K562 (cell line): ENCODE data around the gene CHST15.

Experiments used
- TF ChIP-seq, protein P1 (sequence below), 3 experiments: IDR thresholded peaks in 2 of 3; conservative IDR thresholded peaks in 1 of 3; 2 replicates each; pipeline ENCODE4 v1.5.1; 2011 to 2012; ENCODE audit warnings: low read length in 3 of 3, mild to moderate bottlenecking in 3 of 3, control low read depth in 2 of 3, improper control_type of control experiment in 1 of 3, inconsistent platforms in 1 of 3, low read depth in 1 of 3, mixed read lengths in 1 of 3, moderate library complexity in 1 of 3; ENCODE audit not compliant: insufficient read depth in 2 of 3
- TF ChIP-seq, protein P2 (sequence below): fragments of 450-650 bp; IDR thresholded peaks from 2 replicates; pipeline ENCODE4 v1.6.1; 2018; ENCODE audit warnings: mild to moderate bottlenecking, low read depth; ENCODE audit not compliant: partially characterized antibody

DNA sequence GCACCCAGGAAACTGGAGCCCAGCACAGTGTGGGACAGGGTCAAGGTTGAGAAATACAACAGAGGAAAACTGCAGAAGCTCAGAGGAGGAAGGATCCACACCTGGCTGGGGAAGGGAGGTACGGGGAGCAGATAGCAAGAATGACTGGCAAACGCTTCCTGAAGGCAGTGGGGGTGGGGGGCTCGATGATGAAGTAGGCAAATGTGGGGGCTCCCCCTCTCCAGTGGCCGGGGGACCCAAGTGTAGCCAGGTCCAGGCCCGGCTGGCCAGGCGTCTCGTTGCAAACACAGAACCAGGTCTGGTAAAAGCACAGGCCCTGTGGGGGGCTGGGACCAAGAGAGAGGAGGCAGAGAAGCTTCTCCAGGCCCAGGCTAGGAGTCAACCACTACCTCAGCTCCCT lies 7.7 kb downstream of the CHST15 start:
- TF ChIP-seq, protein P1, sequence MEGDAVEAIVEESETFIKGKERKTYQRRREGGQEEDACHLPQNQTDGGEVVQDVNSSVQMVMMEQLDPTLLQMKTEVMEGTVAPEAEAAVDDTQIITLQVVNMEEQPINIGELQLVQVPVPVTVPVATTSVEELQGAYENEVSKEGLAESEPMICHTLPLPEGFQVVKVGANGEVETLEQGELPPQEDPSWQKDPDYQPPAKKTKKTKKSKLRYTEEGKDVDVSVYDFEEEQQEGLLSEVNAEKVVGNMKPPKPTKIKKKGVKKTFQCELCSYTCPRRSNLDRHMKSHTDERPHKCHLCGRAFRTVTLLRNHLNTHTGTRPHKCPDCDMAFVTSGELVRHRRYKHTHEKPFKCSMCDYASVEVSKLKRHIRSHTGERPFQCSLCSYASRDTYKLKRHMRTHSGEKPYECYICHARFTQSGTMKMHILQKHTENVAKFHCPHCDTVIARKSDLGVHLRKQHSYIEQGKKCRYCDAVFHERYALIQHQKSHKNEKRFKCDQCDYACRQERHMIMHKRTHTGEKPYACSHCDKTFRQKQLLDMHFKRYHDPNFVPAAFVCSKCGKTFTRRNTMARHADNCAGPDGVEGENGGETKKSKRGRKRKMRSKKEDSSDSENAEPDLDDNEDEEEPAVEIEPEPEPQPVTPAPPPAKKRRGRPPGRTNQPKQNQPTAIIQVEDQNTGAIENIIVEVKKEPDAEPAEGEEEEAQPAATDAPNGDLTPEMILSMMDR (IDR thresholded peaks at IDR 0.05 in 2 of 3, conservative IDR thresholded peaks at IDR 0.05 in 1 of 3; ENCODE audit: insufficient read depth in 2 of 3, low read depth in 1 of 3, low read length in 3 of 3): no peak
- TF ChIP-seq, protein P2, sequence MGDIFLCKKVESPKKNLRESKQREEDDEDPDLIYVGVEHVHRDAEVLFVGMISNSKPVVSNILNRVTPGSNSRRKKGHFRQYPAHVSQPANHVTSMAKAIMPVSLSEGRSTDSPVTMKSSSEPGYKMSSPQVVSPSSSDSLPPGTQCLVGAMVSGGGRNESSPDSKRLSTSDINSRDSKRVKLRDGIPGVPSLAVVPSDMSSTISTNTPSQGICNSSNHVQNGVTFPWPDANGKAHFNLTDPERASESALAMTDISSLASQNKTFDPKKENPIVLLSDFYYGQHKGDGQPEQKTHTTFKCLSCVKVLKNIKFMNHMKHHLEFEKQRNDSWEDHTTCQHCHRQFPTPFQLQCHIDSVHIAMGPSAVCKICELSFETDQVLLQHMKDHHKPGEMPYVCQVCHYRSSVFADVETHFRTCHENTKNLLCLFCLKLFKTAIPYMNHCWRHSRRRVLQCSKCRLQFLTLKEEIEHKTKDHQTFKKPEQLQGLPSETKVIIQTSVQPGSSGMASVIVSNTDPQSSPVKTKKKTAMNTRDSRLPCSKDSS: no peak
